GM19043 (cell line): ENCODE data around the gene ZNF862.
"Not testable (repeated sequence)": the region's sequence is repeated elsewhere in the genome, so short reads cannot be mapped to it uniquely, and the experiment has no call there.

Experiments used
- ATAC-seq: cut with Tn5 transposase; IDR thresholded peaks from one replicate; pipeline ENCODE4 v1.9.1; 2021; ENCODE audit warnings: low read depth; ENCODE audit not compliant: unreplicated experiment

ZNF862 gene

GRCh38 chr7:149912126-149912525, 74.0 kb downstream of the ZNF862 start:
- ATAC-seq, result not testable (repeated sequence)
